ENCODE results near the gene PTPRM.

GRCh38 chr18:8427339-8427738 is 860.2 kb downstream of the PTPRM start:
- TF ChIP-seq CTCF (optimal IDR thresholded peaks at IDR 0.05 in 1 of 3, IDR thresholded peaks at IDR 0.05 in 1 of 3, conservative IDR thresholded peaks at IDR 0.05 in 1 of 3; ENCODE audit: extremely low read depth in 1 of 3, insufficient read depth in 2 of 3, low read length in 3 of 3) (no peak), EZH2 (IDR thresholded peaks at IDR 0.05; ENCODE audit: low read length) (no peak)
